ENCODE results near the gene NEU1. TPM values are rescaled to one million over a fixed set of nuclear protein-coding genes. Genes with fewer than 3 reads are reported as not detected.
"Not testable (repeated sequence)": the region's sequence is repeated elsewhere in the genome, so short reads cannot be mapped to it uniquely, and the experiment has no call there.

Gene NEU1
- total RNA-seq, 1 experiment from 2014 or later, result 36.2 TPM

GRCh38 chr6:31817133-31817928, 45.3 kb downstream of the NEU1 start:
- H3K23ac ChIP-seq (ENCODE audit: insufficient read length, low read depth, low read length); H3K18ac ChIP-seq (ENCODE audit: insufficient read length, low read depth, low read length); H3K27ac Mint-ChIP-seq; H2AFZ ChIP-seq (ENCODE audit: low read length); H2BK20ac ChIP-seq (ENCODE audit: low read depth, low read length, poor library complexity, severe bottlenecking); H2BK12ac ChIP-seq (ENCODE audit: insufficient read length, low read depth, low read length); H3K27ac ChIP-seq (ENCODE audit: insufficient read length, low read depth, low read length); H3T11ph ChIP-seq (ENCODE audit: low read length); H3K79me1 ChIP-seq (ENCODE audit: insufficient read depth, low read depth, low read length, poor library complexity, severe bottlenecking); H3K27me3 ChIP-seq (ENCODE audit: insufficient read depth, low read length); H2BK5ac ChIP-seq (ENCODE audit: insufficient read length, low read length); H3K14ac ChIP-seq (ENCODE audit: insufficient read depth, low read length); H2BK15ac ChIP-seq (ENCODE audit: low read depth, low read length); DNase-seq; H2AK5ac ChIP-seq (ENCODE audit: insufficient read length, low read length); H3K4me1 ChIP-seq (ENCODE audit: insufficient read depth, low read length); H3K56ac ChIP-seq (ENCODE audit: insufficient read length, low read depth, low read length); H4K91ac ChIP-seq (ENCODE audit: insufficient read length, low read depth, low read length); H3K79me2 ChIP-seq (ENCODE audit: insufficient read depth, low read length); H4K5ac ChIP-seq (ENCODE audit: insufficient read length, low read depth, low read length); H2BK120ac ChIP-seq (ENCODE audit: low read depth, low read length, poor library complexity, severe bottlenecking); H3K9me3 Mint-ChIP-seq; H3K9me3 ChIP-seq (ENCODE audit: control insufficient read depth, low read depth, low read length); H3K4ac ChIP-seq (ENCODE audit: low read depth, low read length); H3K27me3 Mint-ChIP-seq (ENCODE audit: low read depth); H4K8ac ChIP-seq (replicated peaks; ENCODE audit: insufficient read length, low read depth, low read length); H4K20me1 ChIP-seq (ENCODE audit: control insufficient read depth, insufficient read depth, insufficient read length); H3K9ac ChIP-seq (ENCODE audit: extremely low read depth, insufficient read length, low read length): not testable (repeated sequence)
- Histone ChIP-seq H3K4me2 (ENCODE audit: insufficient read depth, insufficient read length, low read length) (peak overlapping the region; percentile 28), H3K23me2 (ENCODE audit: insufficient read length, low read depth, low read length, poor library complexity, severe bottlenecking) (peaks cover 16% of the 10 kb centered on the region)
- Mint-ChIP-seq H3K4me3 (peak overlapping the region; percentile 38 to 67), H3K4me1 (peaks cover 28 to 32% of the 10 kb centered on the region in 2 experiments), H3K36me3 (ENCODE audit: insufficient read depth in 1 of 3, low read depth in 3 of 3) (peaks cover 3 to 10% (median 6%) of the 10 kb centered on the region in 3 experiments; a peak in 5 of 7 replicates)
- no CpG with 5 or more reads among the region's 37 CpGs for WGBS (ENCODE audit: extremely low coverage, insufficient read length, low lambda C conversion rate)
